ENCODE results near the gene SLX1A.
"Not testable (repeated sequence)": the region's sequence is repeated elsewhere in the genome, so short reads cannot be mapped to it uniquely, and the experiment has no call there.

Gene SLX1A

DNA sequence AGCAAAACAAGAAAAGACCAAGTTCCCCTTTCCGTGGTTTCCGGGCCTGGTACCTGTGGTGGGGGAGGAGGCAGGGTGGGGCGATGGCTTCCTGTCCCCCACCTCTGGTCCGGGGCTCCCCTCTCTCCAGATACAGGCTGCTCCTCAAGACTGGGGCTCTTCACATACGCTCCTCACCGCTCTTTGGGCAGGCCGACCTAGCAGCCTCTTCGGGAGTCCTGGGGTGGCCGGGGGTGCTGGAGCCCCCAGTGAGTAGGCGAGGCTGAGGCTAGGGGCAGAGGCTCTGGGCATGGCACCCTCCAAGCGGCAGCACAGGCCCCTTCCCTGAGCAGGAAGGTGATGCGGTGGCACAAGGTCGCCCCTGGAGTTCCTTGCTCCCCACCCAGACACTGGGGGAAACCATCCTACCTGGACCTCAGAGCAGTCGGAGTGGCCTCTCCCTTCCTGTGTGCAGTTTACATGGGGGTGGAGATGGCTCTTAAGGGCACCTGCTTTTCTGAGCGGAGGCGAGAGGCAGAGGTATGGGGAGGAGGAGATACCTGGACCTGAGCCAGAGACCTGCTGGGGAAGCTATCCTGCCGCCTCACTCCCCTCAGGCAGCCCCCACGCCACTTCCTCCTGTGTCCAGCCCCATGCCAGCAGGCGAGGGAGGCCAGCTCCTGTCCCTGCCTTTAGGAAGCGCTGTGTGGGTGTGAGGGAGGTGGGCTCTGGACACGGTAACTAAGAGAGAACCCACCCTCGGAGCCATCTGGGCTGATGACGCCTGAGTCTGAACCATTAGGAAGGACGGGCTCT, 9.4 kb upstream of the SLX1A start:
- no peak for DNase-seq (ENCODE audit: low read depth)

DNA sequence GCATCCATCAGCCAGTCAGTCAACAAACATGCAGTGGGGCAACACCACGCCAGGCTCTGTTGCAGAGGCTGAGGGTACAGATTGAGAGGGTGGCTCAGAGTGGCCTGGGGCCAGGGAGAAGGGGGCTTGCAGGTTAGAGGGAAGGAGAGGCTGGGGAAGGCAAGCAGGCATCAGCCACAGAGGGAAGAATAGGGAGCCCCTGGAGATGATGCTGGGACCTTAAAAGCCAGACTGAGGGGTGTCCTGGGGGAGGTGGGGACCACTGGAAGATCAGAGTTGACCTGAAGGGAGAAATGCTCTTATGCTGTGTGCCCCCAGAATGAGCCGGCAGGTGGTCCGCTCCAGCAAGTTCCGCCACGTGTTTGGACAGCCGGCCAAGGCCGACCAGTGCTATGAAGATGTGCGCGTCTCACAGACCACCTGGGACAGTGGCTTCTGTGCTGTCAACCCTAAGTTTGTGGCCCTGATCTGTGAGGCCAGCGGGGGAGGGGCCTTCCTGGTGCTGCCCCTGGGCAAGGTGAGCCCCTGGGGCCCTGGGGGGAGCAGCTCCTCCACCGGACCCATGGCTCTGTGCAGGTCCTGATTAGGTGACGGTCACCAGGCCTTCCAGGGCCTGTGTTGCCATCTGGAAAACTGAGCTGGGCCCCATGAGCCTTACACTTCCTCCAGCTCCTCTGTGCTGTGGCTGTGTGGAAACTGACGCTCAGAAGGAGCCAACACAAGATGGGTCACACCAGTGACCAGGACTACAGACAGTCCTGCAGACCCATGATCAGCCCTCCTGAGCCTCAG, 8.6 kb upstream of the SLX1A start:
- no peak for DNase-seq (ENCODE audit: low read depth)

DNA sequence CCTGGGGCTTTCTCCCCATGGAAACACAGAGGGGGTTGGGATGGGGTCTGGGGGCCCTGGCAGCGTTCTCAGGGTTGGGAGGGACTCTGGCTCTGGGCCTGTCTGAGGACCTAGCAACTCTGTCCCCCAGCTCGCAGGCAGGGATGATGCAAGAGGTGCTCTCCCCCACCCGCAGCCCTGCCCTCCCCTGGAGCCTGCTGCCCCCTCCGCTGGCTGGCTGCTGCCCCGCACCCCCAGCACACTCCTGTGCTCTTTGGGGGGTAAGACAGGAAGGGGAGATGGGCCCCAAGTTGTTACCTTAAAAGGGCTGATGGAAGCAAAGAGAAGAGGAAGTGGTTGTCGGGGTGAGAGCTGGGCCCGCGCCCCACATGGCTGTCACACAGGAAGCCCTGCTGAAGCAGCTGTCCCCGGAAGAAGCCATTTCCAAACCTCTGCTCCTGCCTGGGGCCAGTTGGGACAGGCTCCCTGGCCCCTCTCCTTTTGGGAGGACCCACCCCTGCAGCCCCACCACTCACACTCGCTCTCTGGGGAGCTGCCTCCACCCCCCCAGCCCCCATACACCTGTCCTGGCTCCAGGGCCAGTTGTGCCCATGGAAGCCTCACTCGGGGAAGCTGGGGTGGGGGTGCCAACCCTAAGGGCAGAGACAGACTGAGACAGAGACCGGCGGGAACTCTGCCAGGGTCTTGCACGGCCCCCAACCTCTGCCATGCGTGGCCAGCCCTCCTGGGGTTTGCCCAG, 7.8 kb upstream of the SLX1A start:
- no peak for DNase-seq (ENCODE audit: low read depth)

DNA sequence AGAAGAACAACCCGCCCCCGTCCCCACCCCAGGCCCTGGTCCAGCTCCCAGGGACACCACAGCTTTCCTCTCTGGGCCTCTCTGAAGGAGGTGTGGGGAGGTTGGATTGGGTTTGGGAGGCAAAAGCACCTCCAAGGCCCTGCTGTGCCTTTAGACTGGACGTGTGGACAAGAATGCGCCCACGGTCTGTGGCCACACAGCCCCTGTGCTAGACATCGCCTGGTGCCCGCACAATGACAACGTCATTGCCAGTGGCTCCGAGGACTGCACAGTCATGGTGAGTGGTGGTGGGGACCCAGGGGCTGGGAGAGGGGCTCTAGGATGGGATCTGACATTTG, 7.3 kb upstream of the SLX1A start:
- DNase-seq (ENCODE audit: low read depth), result no peak

DNA sequence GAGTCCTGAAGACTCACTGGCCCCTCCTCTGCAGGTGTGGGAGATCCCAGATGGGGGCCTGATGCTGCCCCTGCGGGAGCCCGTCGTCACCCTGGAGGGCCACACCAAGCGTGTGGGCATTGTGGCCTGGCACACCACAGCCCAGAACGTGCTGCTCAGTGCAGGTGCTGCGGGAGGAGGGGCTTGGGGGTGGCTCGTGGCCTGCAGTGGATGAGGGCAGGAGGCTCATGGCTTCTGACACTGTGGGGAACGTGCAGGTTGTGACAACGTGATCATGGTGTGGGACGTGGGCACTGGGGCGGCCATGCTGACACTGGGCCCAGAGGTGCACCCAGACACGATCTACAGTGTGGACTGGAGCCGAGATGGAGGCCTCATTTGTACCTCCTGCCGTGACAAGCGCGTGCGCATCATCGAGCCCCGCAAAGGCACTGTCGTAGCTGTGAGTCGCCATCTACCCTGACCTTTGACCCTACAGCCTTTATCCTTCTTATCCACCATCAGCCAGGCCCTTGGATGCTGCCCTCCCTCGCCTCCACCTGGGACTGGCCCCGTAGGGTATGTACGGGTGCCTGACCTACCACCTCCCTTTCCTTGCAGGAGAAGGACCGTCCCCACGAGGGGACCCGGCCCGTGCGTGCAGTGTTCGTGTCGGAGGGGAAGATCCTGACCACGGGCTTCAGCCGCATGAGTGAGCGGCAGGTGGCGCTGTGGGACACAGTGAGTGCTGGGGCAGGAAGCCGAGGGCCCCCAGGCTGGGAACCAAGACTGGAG, 6.7 kb upstream of the SLX1A start:
- peak; percentile 28 for DNase-seq (ENCODE audit: low read depth)

DNA sequence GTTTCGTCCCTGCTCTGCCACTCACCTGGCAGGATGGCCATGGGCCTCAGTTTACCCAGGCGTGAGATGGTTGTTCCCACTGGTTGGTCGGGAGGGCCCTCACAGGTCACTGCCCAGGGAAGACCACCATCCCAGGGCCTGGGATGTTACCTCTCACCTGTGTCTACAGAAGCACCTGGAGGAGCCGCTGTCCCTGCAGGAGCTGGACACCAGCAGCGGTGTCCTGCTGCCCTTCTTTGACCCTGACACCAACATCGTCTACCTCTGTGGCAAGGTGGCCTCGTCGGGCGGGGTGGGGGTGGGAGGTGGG, 6.2 kb upstream of the SLX1A start:
- no peak for DNase-seq (ENCODE audit: low read depth)

DNA sequence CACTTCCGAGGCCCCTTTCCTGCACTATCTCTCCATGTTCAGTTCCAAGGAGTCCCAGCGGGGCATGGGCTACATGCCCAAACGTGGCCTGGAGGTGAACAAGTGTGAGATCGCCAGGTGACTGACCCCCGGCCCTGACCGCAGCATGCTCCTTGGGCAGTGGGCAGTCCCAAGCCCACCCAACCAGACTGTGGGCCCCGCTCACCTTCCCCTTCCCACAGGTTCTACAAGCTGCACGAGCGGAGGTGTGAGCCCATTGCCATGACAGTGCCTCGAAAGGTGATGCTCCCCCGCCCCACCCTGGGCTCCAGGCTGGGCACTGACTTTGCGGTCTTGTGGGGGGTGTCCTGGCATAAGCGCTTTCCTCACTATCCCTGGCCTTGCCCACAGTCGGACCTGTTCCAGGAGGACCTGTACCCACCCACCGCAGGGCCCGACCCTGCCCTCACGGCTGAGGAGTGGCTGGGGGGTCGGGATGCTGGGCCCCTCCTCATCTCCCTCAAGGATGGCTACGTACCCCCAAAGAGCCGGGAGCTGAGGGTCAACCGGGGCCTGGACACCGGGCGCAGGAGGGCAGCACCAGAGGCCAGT, 5.6 kb upstream of the SLX1A start:
- DNase-seq (ENCODE audit: low read depth), result no peak

DNA sequence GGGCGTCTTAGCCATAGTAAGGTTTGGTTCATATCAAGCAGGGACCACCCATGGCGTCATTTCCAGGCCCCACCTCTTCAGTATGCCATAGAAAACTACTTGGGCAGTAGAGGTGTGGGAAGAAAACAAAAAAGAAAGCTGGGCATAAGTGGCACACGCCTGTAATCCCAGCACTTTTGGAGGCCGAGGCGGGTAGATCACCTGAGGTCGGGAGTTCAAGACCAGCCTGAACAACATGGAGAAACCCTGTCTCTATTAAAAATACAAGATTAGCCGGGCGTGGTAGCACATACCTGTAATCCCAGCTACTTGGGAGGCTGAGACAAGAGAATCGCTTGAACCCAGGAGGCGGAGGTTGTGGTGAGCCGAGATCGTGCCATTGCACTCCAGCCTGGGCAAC, 2.5 kb upstream of the SLX1A start:
- DNase-seq (ENCODE audit: low read depth), result not testable (repeated sequence)

DNA sequence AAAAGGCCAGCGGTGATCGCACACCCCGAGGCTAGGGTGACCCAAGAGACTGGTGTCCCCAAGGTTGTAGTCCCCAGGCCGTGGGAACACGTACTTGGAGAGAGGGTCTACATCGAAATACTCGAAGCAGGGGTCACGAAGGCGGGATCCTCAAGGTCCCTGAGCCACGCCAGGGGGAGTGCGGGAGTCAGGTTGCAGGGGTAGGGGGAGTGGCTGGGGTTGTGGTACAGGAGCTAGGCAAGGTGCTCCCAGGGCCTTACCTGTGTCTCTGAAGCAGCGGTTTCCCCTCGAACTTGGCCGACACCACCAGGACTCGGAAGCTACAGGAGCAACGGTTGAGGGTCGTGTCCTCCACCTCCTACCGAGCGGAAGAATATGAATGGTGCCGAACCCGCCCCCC, 577 bp upstream of the SLX1A start:
- not testable (repeated sequence) for DNase-seq (ENCODE audit: low read depth)

DNA sequence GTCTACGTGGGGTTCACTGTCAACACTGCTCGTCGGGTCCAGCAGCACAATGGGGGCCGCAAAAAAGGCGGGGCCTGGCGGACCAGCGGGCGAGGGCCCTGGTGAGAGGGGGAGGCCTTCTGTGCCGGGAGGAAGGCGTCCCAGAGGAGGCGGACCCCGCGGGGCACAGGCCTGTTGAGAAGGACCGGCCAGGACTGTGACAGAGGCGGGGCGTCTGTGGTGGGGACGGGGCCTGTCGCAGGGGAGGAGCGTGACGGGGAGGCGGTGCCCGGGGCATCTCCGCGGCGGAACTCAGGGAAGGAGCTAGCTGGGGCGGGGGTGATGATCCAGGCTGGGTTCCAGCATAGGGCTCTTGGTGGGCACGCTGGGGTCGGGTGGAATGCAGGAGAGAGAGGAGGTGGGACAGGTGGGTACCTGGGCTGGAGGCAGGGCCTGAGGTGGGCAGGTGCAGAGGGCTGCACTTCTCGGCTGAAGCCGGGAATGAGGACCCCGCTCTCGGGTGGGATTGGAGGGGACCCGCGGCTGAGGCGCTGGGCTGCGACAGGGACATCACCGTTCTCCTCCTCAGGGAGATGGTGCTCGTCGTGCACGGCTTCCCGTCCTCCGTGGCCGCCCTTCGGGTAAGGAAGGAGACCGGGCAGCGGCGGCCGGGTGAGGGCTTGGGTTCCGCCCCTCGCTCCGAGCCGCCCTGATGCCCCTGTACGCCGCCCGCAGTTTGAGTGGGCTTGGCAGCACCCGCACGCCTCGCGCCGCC, 674 bp downstream of the SLX1A start:
- not testable (repeated sequence) for DNase-seq (ENCODE audit: low read depth)

DNA sequence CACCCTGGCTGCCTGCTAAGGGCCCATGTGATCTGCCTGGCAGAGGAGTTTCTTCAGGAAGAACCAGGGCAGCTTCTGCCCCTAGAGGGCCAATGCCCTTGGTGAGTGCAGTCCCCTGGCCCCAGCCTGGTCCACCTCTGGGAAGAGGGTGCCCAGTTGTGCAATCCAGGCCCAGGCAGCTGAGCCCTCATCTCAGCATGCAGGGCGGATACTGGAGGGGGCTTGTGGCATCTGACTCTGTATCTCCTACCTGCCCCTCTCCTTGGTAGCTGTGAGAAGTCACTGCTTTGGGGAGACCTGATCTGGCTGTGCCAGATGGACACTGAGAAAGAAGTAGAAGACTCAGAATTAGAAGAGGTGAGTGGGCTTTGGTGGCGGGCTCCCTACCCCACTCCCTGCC, 3.3 kb downstream of the SLX1A start:
- not testable (repeated sequence) for DNase-seq (ENCODE audit: low read depth)

DNA sequence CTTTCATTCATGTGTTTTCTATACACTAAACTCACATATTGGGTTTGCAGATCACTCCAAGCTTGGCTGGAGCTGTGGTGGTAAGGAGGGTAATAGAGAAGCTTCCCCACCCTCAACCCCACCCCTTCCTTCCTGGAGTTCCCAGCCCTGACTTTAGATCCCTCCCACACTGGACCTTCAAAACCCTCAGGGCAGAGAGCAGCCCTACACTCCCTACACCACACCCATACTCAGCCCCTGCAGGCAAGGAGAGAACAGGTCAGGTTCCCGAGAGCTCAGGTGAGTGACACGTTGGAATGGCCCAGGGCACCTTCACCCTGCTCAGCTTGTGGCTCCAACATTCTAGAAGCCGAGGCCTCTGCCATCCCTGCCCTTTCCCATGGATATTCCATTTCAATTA, 5.4 kb downstream of the SLX1A start, which contains the start of gene SULT1A3:
Gene SULT1A3 (plus strand): TSS at position 207 of the 400 bp plus-strand sequence. CDS start 1,474 bp downstream, outside the sequence.
- not testable (repeated sequence) for DNase-seq (ENCODE audit: low read depth)

DNA sequence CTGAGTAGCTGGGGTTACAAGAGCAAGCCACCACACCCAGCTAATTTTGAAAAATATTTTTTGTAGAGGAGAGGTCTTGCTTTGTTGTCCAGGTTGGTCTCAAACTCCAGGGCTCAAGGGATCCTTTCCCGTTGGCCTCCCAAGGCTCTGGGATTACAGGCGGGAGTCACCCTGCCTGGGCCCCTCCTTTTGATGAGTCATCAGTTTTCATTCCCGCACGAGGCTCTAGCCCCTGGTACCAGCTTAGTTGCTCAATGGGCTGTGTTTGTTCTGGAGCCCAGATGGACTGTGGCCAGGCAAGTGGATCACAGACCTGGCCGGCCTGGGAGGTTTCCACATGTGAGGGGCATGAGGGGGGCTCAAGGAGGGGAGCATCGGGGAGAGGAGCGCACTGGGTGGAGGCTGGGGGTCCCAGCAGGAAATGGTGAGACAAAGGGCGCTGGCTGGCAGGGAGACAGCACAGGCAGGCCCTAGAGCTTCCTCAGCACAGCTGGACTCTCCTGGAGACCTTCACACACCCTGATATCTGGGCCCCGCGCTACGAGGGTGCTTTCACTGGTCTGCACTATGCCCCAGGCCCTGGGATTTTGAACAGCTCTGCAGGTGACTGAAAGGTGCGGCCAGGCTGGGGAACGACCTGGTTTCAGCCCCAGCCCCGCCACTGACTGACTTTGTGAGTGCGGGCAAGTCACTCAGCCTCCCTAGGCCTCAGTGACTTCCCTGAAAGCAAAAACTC, 6.1 kb downstream of the SLX1A start:
- DNase-seq (ENCODE audit: low read depth), result not testable (repeated sequence)

DNA sequence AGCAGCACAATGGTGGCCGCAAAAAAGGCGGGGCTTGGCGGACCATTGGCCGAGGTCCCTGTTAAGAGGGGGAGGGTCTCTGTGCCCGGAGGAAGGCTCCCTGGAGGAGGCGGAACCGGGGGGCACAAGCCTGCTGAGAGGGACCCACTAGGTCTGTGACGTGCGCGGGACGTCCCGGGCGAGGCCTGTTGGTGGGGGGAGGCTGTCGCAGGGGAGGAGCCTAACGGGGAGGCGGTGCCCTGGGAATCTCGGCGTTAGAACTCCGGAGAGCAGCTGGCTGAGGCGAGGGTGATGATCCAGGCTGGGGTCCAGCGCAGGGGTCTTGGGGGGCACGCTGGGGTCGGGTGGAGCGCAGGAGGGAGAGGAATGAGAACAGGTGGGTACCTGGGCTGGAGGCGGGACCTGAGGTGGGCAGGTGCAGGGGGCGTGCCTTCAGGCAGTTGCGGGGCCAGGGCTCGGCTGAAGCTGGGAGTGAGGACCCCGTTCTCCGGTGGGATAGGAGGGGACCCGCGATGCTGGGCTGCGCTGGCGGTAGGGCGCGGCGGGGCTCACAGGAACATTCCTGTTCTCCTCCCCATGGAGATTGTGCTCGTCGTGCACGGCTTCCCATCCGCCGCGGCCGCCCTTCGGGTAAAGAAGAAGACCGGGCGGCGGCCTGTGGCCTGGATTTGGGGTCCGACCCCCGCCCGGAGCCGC, 12.0 kb downstream of the SLX1A start:
- not testable (repeated sequence) for DNase-seq (ENCODE audit: low read depth)

DNA sequence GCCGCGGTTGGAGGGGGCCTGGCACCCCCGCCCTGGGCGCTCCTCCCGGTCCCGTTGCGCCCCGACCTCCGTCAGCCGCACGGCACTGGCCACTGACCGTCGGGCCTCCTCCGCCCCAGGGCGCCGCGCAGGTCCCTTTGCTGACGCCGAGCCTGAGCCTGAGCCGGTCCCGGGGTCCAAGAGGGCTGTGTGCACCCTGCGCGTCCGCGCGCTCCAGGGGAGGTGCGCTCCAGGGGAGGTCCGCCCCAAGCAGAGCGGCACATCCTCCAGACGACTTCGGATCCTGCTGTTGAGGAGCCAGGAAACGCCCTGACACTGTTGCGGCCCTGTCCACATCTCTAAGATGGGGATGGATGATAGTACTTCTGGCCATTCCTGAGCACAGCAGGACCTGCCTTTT, 12.6 kb downstream of the SLX1A start:
- DNase-seq (ENCODE audit: low read depth), result not testable (repeated sequence)

DNA sequence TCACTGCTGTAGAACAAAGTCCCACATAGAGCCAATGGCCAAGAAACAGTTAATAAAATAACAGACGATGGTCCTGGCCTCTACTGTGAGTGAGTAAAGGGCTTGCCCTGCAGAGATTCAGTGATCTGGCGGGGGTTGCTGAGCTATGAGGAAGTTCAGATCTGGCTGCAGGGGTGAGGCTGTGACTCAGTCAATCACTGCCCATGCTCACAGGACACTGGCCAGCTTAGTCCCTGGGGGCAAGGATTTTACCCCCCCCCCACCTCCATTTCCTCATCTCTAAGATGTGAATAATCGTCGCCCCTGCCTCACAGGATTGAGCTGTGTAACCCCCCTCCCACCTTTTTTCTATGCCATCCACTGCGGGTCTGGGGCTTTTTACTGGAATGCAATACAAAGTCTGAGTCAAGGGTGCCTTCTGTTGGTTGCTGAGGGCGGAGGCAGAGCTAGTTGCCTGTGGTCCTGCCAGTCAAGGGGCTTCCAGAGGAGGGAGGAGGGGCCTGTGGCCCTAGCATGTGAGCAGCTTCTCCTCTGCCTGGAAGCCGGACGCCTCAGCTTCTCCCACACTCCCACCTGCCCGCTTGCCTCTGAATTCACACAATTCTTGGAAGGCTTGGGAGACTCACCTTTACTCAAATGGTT, 13.5 kb downstream of the SLX1A start:
- not testable (repeated sequence) for DNase-seq (ENCODE audit: low read depth)

DNA sequence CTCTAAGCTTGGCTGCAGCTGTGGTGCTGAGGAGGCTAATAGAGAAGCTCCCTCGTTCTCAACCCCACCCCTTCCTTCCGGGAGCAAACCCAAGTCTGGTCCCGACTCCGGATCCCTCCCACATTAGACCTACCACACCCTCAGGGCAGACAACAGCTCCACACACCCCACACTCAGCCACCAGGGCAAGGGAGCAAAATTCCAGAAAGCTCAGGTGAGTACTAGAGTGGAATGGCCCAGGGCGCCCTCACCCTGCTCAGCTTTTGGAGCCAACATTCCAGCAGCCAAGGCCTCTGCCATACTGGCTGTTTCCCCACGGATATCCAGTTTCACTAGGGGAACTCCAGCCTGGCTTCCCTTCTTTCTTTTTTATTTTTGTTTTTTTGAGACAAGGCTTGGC, 15.4 kb downstream of the SLX1A start:
- DNase-seq (ENCODE audit: low read depth), result not testable (repeated sequence)

DNA sequence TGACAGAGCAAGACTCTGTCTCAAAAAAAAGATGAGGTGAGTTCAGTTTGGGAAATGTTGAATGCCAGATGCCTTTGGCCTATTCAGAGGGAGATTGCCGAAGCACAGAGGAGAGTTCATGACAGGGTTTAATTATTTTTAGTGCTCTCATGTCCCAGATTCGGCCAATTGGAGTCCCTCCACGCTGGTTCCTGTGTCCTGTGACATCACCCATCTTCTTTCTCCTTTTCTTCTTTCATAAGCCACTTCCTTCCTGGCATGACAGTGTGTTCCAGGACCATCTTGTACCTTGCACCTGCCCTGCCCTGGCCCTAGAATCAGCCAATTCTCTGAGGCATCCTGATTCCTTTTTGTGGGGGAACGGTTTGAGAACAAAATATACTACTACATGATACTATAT, 17.7 kb downstream of the SLX1A start:
- DNase-seq (ENCODE audit: low read depth), result not testable (repeated sequence)

DNA sequence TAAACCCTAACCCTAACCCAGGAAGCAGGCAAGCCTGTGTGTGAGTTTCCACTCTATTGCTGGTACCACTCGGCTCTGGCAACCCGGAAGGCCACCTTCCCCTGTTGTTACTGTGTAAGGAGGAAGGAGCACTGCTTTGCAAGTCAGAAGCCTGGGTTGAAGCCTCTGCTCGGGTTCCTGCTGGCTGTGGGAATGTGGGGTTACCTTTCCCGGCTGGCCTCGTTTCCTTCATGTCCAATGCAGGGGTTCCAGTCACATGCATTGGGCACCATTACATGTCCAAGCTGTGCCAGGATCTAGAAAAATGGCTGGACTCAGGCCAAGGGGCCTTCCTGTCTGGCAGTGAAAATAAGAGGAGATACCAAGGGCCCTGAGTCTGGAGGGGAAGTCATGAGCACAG, 23.4 kb downstream of the SLX1A start:
- DNase-seq (ENCODE audit: low read depth), result not testable (repeated sequence)

Data from iris pigment epithelial cell (primary cell).